GM18858 (cell line): ENCODE data around the gene DNAJB1.

Experiments used
- ATAC-seq: cut with Tn5 transposase; IDR thresholded peaks from one replicate; pipeline ENCODE4 v1.9.1; 2021; ENCODE audit not compliant: unreplicated experiment

The DNAJB1 gene

GRCh38 chr19:14496834-14497227, 21.4 kb downstream of the DNAJB1 start:
- ATAC-seq: no peak

GRCh38 chr19:14496029-14496833, 22.0 kb downstream of the DNAJB1 start, which contains the start of gene GIPC1:
GIPC1 (minus strand) TSS chr19:14496127; CDS start chr19:14482976, 13,151 bp downstream.
- ATAC-seq: no peak

GRCh38 chr19:14495672-14496028, 22.5 kb downstream of the DNAJB1 start:
- no peak for ATAC-seq

GRCh38 chr19:14494910-14495671, 23.1 kb downstream of the DNAJB1 start:
- no peak for ATAC-seq

- ATAC-seq: no peak
Measured at GRCh38 chr19:14494411-14494810, 23.8 kb downstream of the DNAJB1 start.

GRCh38 chr19:14492756-14493337, 25.4 kb downstream of the DNAJB1 start:
- no peak for ATAC-seq

- no peak for ATAC-seq
Measured at GRCh38 chr19:14487370-14488125, 30.6 kb downstream of the DNAJB1 start.

- ATAC-seq: no peak
Measured at GRCh38 chr19:14482172-14482941, 35.8 kb downstream of the DNAJB1 start.

- no peak for ATAC-seq
Measured at GRCh38 chr19:14480700-14481079, 37.5 kb downstream of the DNAJB1 start.

- ATAC-seq: no peak
Measured at GRCh38 chr19:14479975-14480699, 38.1 kb downstream of the DNAJB1 start.

- ATAC-seq: no peak
Measured at GRCh38 chr19:14479309-14479974, 38.8 kb downstream of the DNAJB1 start.

GRCh38 chr19:14478113-14478545, 40.1 kb downstream of the DNAJB1 start:
- ATAC-seq: no peak

GRCh38 chr19:14477418-14478112, 40.6 kb downstream of the DNAJB1 start:
- no peak for ATAC-seq

- no peak for ATAC-seq
Measured at GRCh38 chr19:14476673-14477401, 41.4 kb downstream of the DNAJB1 start.

GRCh38 chr19:14476327-14476672, 41.9 kb downstream of the DNAJB1 start:
- ATAC-seq: no peak

GRCh38 chr19:14475251-14476073, 42.7 kb downstream of the DNAJB1 start, which contains the start of gene PTGER1:
PTGER1 (minus strand) TSS chr19:14475354; CDS start chr19:14474320, 1,034 bp downstream.
- no peak for ATAC-seq

- no peak for ATAC-seq
Measured at GRCh38 chr19:14474827-14475226, 43.4 kb downstream of the DNAJB1 start.
